Thyroid gland (tissue), 4 donors: ENCODE results near the gene LRMDA. TPM values are rescaled to one million over a fixed set of nuclear protein-coding genes. Genes with fewer than 3 reads are reported as not detected.

ENCODE experiments used
- DNase-seq, 2 donors: peaks; one replicate each; pipeline ENCODE4 v3.0.0-alpha.2; 2019
- H3K27ac ChIP-seq, 3 donors: fragments of 200-600 bp; sonication (generic); 1 replicate in 2 of 3; 2 replicates in 1 of 3; pipeline ENCODE4 v1.5.1; 2016 to 2019; ENCODE audit warnings: mild to moderate bottlenecking in 1 of 3, moderate library complexity in 1 of 3
- H3K27me3 ChIP-seq: fragments of 200-600 bp; sonication (generic); one replicate; pipeline ENCODE4 v1.5.1; 2019
- H3K36me3 ChIP-seq, 2 donors: fragments of 200-600 bp; sonication (generic); one replicate each; pipeline ENCODE4 v1.5.1; 2016 to 2019
- H3K4me1 ChIP-seq, 2 donors: fragments of 200-600 bp; sonication (generic); one replicate each; pipeline ENCODE4 v1.5.1; 2017 to 2019
- H3K4me3 ChIP-seq, 3 donors: fragments of 200-600 bp; sonication (generic); replicated peaks in 1 of 3; 1 replicate in 2 of 3; 2 replicates in 1 of 3; pipeline ENCODE4 v1.5.1; 2016; ENCODE audit warnings: mild to moderate bottlenecking in 1 of 3
- H3K9me3 ChIP-seq: fragments of 200-600 bp; sonication (generic); one replicate; pipeline ENCODE4 v1.5.1; 2017
- CTCF ChIP-seq, 6 experiments: fragments of 200-600 bp in 3 of 6; fragments of 450-650 bp in 3 of 6; sonication (generic) in 3 of 6; IDR thresholded peaks; one replicate each; pipeline ENCODE4 v1.5.1; 2016 to 2019; ENCODE audit warnings: antibody characterized with exemption in 6 of 6, mild to moderate bottlenecking in 2 of 6, inconsistent platforms in 1 of 6, moderate library complexity in 1 of 6
- POLR2A ChIP-seq, 2 donors: fragments of 450-650 bp; IDR thresholded peaks; one replicate each; pipeline ENCODE4 v1.6.1; 2017; ENCODE audit warnings: antibody characterized with exemption in 2 of 2, mild to moderate bottlenecking in 2 of 2, moderate library complexity in 1 of 2
- WGBS, 2 donors: methylation state at CpG; one replicate each; pipeline ENCODE4 v1.1.5; 2017; 5-methylcytosine and 5-hydroxymethylcytosine counted together
- intact Hi-C: fragments of 100-400 bp; cut with DNase I; formaldehyde crosslinking; loops from one replicate; pipeline ENCODE4 v1.15.1; 2023
- total RNA-seq, 4 donors: library from RNA; depleted of rRNA; stranded (reverse); fragments of >200 nt; gene quantifications; one replicate each; pipeline ENCODE4 v1.2.3, GENCODE V29; 2016

The LRMDA gene
- total RNA-seq, 4 donors from 2014 or later: 16.5 to 31.7 (median 23.2) TPM

- Histone ChIP-seq H3K36me3 (no peaks in the 10 kb centered on the region), H3K27me3 (no peaks in the 10 kb centered on the region), H3K4me3 (no peak overlapping the region), H3K4me1 (peaks cover 39 to 43% of the 10 kb centered on the region in 2 donors), H3K9me3 (no peaks in the 10 kb centered on the region), H3K27ac (peak overlapping the region in 1 of 3 donors; percentile 4)
- WGBS, 2 donors: 80 to 89% methylated on average over 4 of the region's 4 CpGs
- no peak for TF ChIP-seq CTCF (IDR thresholded peaks at IDR 0.05)
- no peak for TF ChIP-seq POLR2A (IDR thresholded peaks at IDR 0.05)
- no peak for DNase-seq
- intact Hi-C loops: no loop called here
Observed at GRCh38 chr10:76301211-76301610, 869.8 kb downstream of the LRMDA start.

- Histone ChIP-seq H3K27ac (peak overlapping the region; percentile 20 to 77 (median 45)), H3K9me3 (no peaks in the 10 kb centered on the region), H3K36me3 (no peaks in the 10 kb centered on the region), H3K27me3 (no peaks in the 10 kb centered on the region), H3K4me3 (no peak overlapping the region), H3K4me1 (peaks cover 39% of the 10 kb centered on the region in 2 donors)
- WGBS, 2 donors: 56% methylated on average over 3 of the region's 3 CpGs
- no peak for DNase-seq
- TF ChIP-seq POLR2A (IDR thresholded peaks at IDR 0.05): no peak
- no peak for TF ChIP-seq CTCF (IDR thresholded peaks at IDR 0.05)
- intact Hi-C loops: no loop called here
Observed at GRCh38 chr10:76301950-76302349, 870.5 kb downstream of the LRMDA start.

GRCh38 chr10:76302481-76302880 is 871.1 kb downstream of the LRMDA start:
- TF ChIP-seq CTCF (IDR thresholded peaks at IDR 0.05) (no peak), POLR2A (IDR thresholded peaks at IDR 0.05) (no peak)
- Histone ChIP-seq H3K4me3 (no peak overlapping the region), H3K27me3 (no peaks in the 10 kb centered on the region), H3K4me1 (peaks cover 33% of the 10 kb centered on the region in 2 donors), H3K27ac (peak overlapping the region; percentile 45 to 78 (median 77)), H3K36me3 (no peaks in the 10 kb centered on the region), H3K9me3 (no peaks in the 10 kb centered on the region)
- WGBS, 2 donors: 50 to 53% methylated on average over 1 of the region's 1 CpG
- intact Hi-C loops: no loop called here
- DNase-seq: peak in 1 of 2 donors; percentile 6

GRCh38 chr10:76302961-76303630 is 871.7 kb downstream of the LRMDA start:
- peak; percentile 79 to 80 for DNase-seq
- intact Hi-C loops: no loop called here
- H3K9me3 ChIP-seq: no peaks in the 10 kb centered on the region
- TF ChIP-seq POLR2A (IDR thresholded peaks at IDR 0.05) (peak in 1 of 2 donors; percentile 13), CTCF (IDR thresholded peaks at IDR 0.05) (no peak)
- H3K4me3 ChIP-seq: no peak overlapping the region
- H3K27ac ChIP-seq: peak overlapping the region; percentile 45 to 78 (median 77)
- H3K27me3 ChIP-seq: no peaks in the 10 kb centered on the region
- H3K36me3 ChIP-seq: no peaks in the 10 kb centered on the region
- peaks cover 27% of the 10 kb centered on the region in 2 donors for H3K4me1 ChIP-seq
- WGBS, 2 donors: 23 to 26% methylated on average over 8 of the region's 8 CpGs

- Histone ChIP-seq H3K4me3 (no peak overlapping the region), H3K9me3 (no peaks in the 10 kb centered on the region), H3K36me3 (no peaks in the 10 kb centered on the region), H3K27ac (peak overlapping the region; percentile 45 to 78 (median 77)), H3K27me3 (no peaks in the 10 kb centered on the region), H3K4me1 (peaks cover 23 to 24% of the 10 kb centered on the region in 2 donors)
- intact Hi-C loops: no loop called here
- TF ChIP-seq POLR2A (IDR thresholded peaks at IDR 0.05): peak in 1 of 2 donors; percentile 1
- TF ChIP-seq CTCF (IDR thresholded peaks at IDR 0.05): peak in 4 of 6 experiments; percentile 38 to 57 (median 56)
- WGBS, 2 donors: 43 to 44% methylated on average over 8 of the region's 8 CpGs
- peak; percentile 79 for DNase-seq
Observed at GRCh38 chr10:76303682-76304316, 872.4 kb downstream of the LRMDA start.
